ENCODE results near the gene NOC3L. TPM values are rescaled to one million over a fixed set of nuclear protein-coding genes. Genes with fewer than 3 reads are reported as not detected.
"Not testable (repeated sequence)": the region's sequence is repeated elsewhere in the genome, so short reads cannot be mapped to it uniquely, and the experiment has no call there.

NOC3L gene
- polyA plus RNA-seq, 1 donor: 14.5 TPM

DNA sequence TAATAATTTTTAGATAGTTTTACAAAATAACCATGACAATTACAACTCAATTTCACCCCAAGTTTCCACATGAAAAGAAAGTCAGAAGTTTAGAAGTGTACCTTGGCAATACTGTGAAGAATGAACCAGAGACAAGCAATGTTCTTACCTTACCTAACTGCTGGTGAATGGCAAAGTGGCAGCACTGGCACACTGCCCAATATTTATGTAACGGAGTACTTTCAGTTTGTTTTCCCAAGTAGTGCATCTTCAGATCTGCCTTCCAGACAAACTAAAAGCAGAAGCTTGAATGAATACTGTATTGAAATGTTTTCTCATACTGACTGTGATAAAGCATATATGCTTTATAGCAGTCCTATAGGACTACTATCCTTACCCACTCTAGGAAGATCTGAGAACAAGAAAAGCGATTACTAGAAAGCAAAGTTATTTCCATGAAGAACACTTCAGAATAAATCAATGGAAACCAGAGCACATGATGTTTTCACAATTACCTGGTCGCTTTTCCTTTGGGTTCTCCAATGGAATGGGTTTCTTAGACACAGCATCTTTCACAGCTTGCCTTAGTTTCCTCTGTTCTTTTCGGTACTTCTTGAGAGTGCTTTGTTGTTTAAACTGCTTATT is 1.5 kb downstream of the NOC3L start:
- no peak for DNase-seq

DNA sequence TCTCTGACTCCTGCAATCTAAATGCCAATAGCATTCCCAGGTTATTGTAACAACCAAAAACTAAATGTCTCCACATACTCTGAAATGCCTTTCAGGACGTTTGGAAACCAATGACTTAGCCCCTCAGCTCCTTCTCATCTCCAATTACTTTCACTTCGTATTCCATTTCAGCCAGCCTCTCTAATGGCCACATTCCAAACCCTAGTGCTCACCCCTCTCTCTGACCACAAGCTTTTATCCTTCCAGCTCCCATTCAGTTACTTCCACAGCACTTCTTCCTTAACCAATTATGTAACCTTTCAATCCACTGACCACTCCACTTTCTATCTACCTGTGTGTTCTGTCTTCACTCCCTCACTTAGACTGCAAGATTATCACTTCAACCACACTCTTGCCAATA is 4.3 kb downstream of the NOC3L start:
- no peak for DNase-seq

GRCh38 chr10:94357193-94357592 is 5.5 kb downstream of the NOC3L start:
- DNase-seq: no peak

GRCh38 chr10:94355841-94356240 is 6.9 kb downstream of the NOC3L start:
- no peak for DNase-seq

GRCh38 chr10:94353336-94353735 is 9.4 kb downstream of the NOC3L start:
- no peak for DNase-seq

- no peak for DNase-seq
Measured at GRCh38 chr10:94351089-94351488, 11.7 kb downstream of the NOC3L start.

DNA sequence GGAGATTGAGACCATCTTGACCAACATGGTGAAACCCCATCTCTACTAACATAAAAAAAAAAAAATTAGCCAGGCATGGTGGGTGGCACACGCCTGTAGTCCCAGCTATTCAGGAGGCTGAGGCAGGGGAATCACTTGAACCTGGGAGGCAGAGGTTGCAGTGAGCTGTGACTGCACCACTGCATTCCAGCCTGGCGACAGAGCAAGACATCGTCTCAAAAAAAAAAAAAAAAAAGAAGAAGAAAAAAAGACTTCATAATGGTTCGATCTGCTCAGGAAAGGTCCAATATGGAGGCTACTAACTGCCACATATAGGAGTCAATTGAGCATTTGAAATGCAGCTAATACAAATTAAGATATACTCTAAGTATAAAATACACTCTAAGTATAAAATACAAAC is 12.2 kb downstream of the NOC3L start:
- not testable (repeated sequence) for DNase-seq

DNA sequence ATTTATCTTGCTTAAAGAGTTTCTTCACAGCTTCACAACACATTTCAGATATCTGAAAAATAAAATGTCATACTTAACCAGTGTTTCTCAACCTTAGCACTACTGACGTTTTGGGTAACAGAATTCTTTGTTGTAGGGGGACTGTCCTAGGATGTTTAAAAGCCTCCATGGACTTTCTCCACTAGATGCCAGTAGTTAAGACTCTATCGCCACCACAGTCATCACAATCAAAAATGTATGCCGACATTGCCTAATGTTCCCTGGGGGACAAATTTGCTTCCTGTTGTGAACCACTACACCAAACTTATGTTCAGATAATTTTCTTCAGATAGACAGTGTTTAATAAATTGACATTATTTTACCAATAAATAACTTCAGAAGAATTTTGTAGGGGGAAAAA is 13.4 kb downstream of the NOC3L start:
- no peak for DNase-seq

GRCh38 chr10:94344522-94345122 is 18.1 kb downstream of the NOC3L start:
- no peak for DNase-seq

GRCh38 chr10:94343151-94343550 is 19.6 kb downstream of the NOC3L start:
- DNase-seq: no peak

DNA sequence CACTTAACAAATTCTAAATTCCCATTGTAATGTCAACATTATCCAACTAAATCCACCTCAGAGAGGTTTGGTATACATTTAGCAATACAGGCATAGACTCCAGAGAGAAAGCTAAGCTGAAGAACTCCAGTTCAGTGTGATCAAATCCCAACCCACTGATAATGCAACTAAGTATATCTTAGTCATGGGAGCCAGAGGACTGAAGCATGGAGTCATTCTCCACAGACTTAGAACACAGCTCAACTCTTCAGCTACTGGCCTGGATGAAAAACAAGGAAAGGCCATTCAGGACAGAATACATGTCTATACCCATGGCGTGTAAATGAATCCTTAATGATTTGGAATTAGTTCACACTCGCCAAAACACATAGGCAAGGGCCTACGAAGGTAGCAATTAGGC is 27.9 kb downstream of the NOC3L start:
- DNase-seq: no peak

DNA sequence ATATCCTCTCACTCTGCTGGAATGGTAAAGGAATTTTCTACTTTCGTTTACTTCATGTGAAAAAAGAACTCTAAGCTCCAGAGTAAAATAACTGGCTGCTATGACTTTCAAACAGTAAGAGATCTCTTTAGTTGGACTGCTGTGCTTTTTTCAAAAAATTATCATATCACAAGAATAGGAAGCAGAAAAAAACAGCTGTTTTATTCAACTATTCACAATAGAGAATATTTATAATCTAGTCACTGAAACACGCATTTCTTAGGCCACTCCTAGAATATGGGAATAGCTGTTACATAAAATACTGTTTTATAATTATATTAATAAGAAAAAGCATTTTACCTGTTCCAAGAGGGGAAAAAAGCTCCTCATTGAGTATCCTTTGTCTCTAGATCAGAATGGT is 29.7 kb downstream of the NOC3L start:
- DNase-seq: no peak

- DNase-seq: no peak
Measured at GRCh38 chr10:94328613-94329012, 34.1 kb downstream of the NOC3L start.

GRCh38 chr10:94327649-94328048 is 35.1 kb downstream of the NOC3L start:
- DNase-seq: no peak

DNA sequence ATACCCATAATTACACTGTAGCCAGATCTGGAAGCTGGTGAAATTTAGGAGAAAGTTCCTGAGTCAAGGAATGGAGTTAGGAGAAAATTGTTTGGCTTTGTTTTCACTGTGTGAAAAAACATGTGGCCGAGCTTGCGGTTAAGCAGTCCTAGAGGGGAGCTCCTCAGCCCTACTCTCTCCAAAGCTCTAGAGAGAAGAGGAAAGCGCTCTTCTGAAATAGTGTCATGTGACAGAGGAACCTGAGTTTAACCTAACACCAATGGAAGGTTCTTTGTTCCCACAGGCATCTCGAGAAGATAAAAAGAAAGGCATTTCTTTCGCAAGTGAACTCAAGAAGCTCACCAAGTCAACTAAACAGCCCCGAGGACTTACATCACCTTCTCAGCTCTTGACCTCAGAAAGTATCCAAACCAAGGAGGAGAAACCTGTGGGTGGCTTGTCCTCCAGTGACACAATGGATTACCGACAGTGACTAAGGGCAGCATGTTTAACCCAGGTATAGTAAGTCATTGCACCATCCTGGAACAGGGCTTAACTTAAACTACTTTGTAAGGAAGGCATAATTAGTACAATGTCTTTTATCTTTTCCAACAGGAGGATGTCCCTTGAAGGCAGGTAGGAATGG is 38.0 kb downstream of the NOC3L start:
- DNase-seq: no peak

- peak; percentile 62 for DNase-seq
Measured at GRCh38 chr10:94320285-94320914, 42.3 kb downstream of the NOC3L start.

- DNase-seq: no peak
Measured at GRCh38 chr10:94316560-94316959, 46.2 kb downstream of the NOC3L start.

GRCh38 chr10:94315975-94316464 is 46.7 kb downstream of the NOC3L start:
- DNase-seq: peak; percentile 76

DNA sequence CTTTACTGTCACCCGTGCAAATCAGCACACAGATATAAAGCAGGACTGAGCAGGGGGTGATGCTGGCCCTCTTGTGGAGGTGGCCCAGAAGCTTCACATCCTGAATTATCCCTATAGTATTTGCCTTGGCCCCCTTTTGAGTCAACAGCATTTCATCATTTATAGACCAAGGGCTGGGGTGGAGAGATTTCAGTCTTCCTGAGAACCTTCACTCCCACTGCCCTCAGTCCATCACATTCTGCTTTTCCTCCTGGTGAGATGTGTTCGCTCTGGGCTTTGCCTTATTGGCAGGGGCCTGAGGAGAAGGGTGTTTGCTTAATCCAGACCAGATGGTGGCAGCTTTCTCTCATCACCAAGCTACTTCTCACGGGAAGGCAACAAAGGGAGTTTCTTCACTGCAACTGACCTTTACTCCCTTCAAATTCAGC is 47.7 kb downstream of the NOC3L start:
- no peak for DNase-seq

GRCh38 chr10:94310369-94310768 is 52.4 kb downstream of the NOC3L start:
- no peak for DNase-seq

- no peak for DNase-seq
Measured at GRCh38 chr10:94308866-94309265, 53.9 kb downstream of the NOC3L start.

DNA sequence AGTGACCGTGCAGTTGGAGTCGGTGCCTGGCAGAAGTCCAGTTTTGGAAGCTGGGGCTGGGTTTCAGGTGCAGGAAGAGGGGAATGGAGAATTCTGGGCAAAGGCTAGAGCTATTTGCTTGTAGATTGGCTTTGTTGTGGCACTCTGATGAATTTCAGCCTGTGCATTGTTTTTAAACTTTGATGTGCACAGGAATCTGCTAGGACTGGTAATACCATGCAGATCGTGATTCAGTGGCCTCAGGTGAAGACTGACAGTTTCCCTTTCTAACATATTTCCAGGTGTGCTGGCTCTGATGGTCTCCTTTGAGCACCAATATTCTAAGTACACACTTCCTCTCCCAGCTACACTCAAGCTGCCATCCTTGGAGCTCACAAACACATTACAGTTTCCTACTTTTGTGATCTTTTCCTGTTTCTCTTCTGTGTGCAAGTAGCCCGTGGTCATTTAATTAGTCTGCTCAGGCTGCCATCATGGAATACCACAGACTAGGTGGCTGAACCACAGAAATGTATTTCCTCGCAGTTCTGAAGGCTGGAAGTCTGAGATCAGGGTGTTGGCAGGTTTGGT is 55.6 kb downstream of the NOC3L start:
- DNase-seq: no peak

DNA sequence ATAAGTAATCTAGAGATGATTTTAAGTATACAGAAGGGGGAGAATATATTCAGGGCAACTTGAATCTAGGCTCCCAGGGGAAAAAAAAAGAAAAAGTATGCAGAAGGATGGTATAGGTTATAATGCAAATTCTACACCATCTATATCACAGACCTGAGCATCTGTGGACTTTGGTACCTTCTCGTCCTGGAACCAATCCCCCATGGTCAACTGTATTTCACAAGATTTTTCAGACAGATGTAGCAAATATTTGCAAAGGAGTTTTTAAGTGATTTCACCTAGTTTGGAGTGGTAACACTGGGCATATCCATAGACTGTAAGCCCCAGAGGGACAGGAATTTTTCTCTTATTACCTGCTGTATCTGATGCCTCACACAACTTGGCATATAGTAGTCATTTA is 58.8 kb downstream of the NOC3L start:
- no peak for DNase-seq

Measured in hindlimb muscle (tissue), 1 donor.